RWPE2 (cell line): ENCODE results near the gene SLC24A3.

ENCODE experiments used
- ATAC-seq: fragments of 200-7000 bp; cut with Tn5 transposase; 3 replicates; pipeline ENCODE4 v1.9.1; 2021; ENCODE audit warnings: low read depth
- DNase-seq: peaks from one replicate; pipeline ENCODE4 v3.0.0-alpha.2; 2020; ENCODE audit warnings: low spot score
- H3K27ac ChIP-seq: fragments of 450-650 bp; 2 replicates; pipeline ENCODE4 v1.5.1; 2017; ENCODE audit warnings: mild to moderate bottlenecking; ENCODE audit not compliant: poor library complexity, severe bottlenecking
- H3K27me3 ChIP-seq: fragments of 250-450 bp; sonication (Bioruptor Pico); 2 replicates; pipeline ENCODE4 v1.5.1; 2021; ENCODE audit warnings: mild to moderate bottlenecking, moderate library complexity; ENCODE audit not compliant: insufficient read depth, poor library complexity, severe bottlenecking
- H3K36me3 ChIP-seq: fragments of 250-450 bp; sonication (Bioruptor Pico); 2 replicates; pipeline ENCODE4 v1.5.1; 2020; ENCODE audit warnings: low read depth, mild to moderate bottlenecking, moderate library complexity
- H3K4me1 ChIP-seq: fragments of 250-450 bp; sonication (Bioruptor Pico); 2 replicates; pipeline ENCODE4 v1.5.1; 2021; ENCODE audit warnings: mild to moderate bottlenecking, moderate library complexity; ENCODE audit not compliant: insufficient read depth, poor library complexity, severe bottlenecking
- H3K4me3 ChIP-seq: fragments of 250-450 bp; sonication (Bioruptor Pico); 2 replicates; pipeline ENCODE4 v1.5.1; 2021; ENCODE audit warnings: mild to moderate bottlenecking, moderate library complexity; ENCODE audit not compliant: severe bottlenecking
- H3K9me3 ChIP-seq: fragments of 250-450 bp; sonication (Bioruptor Pico); 2 replicates; pipeline ENCODE4 v1.5.1; 2021; ENCODE audit warnings: mild to moderate bottlenecking, moderate library complexity; ENCODE audit not compliant: severe bottlenecking
- TF ChIP-seq, protein P1 (sequence below): fragments of 450-650 bp; IDR thresholded peaks from one replicate; pipeline ENCODE4 v1.5.1; 2017; ENCODE audit warnings: mild to moderate bottlenecking, moderate library complexity; ENCODE audit not compliant: poor library complexity, severe bottlenecking

Gene SLC24A3

DNA sequence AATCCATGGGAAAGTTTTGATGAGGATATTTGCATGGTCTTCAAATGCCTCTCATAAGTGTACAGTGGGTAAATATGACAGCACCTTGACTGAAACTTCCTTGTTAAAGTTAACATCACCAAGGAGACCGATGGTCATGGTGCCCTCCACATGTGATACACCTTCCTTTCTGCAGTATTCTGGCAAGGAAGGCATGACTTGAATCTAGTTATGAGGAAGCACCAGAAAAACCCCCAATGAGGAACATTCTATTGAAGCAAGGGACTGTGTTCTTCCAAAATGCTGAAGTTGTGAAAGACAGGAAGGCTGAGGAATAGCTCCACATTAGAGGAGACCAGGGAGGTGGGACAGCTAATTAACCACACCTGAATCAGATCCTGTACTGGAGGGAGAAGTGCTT, 118.3 kb downstream of the SLC24A3 start:
- Histone ChIP-seq H3K36me3 (no peaks in the 10 kb centered on the region), H3K27me3 (peaks cover 6% of the 10 kb centered on the region), H3K27ac (no peak overlapping the region), H3K4me1 (no peaks in the 10 kb centered on the region), H3K4me3 (no peak overlapping the region), H3K9me3 (no peaks in the 10 kb centered on the region)
- no peak for ATAC-seq
- no peak for DNase-seq
- TF ChIP-seq, protein P1, sequence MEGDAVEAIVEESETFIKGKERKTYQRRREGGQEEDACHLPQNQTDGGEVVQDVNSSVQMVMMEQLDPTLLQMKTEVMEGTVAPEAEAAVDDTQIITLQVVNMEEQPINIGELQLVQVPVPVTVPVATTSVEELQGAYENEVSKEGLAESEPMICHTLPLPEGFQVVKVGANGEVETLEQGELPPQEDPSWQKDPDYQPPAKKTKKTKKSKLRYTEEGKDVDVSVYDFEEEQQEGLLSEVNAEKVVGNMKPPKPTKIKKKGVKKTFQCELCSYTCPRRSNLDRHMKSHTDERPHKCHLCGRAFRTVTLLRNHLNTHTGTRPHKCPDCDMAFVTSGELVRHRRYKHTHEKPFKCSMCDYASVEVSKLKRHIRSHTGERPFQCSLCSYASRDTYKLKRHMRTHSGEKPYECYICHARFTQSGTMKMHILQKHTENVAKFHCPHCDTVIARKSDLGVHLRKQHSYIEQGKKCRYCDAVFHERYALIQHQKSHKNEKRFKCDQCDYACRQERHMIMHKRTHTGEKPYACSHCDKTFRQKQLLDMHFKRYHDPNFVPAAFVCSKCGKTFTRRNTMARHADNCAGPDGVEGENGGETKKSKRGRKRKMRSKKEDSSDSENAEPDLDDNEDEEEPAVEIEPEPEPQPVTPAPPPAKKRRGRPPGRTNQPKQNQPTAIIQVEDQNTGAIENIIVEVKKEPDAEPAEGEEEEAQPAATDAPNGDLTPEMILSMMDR, result no peak

DNA sequence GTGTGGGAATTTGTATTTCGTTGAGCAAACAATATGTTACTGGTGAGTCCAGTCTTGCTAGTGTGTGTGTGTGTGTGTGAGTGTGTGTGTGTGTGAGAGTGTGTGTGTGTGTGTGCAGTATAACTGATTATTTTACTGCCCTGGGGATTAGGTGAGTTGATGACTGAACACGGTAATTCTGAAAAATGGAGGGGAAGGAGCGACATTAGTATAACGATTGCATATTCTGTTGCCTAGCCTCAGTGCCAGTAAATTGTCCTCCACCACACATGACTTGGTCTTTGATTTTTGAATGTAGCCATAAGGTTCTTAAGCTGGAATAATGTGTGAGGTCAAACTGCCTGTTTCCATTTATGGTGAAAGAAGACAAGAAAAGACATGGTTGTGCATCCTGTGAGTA, 121.1 kb downstream of the SLC24A3 start:
- no peaks in the 10 kb centered on the region for H3K4me1 ChIP-seq
- TF ChIP-seq, protein P1, result no peak
- no peak overlapping the region for H3K4me3 ChIP-seq
- H3K9me3 ChIP-seq, result no peaks in the 10 kb centered on the region
- no peak overlapping the region for H3K27ac ChIP-seq
- ATAC-seq (no peak), DNase-seq (no peak)
- H3K27me3 ChIP-seq, result peaks cover 6% of the 10 kb centered on the region
- no peaks in the 10 kb centered on the region for H3K36me3 ChIP-seq

DNA sequence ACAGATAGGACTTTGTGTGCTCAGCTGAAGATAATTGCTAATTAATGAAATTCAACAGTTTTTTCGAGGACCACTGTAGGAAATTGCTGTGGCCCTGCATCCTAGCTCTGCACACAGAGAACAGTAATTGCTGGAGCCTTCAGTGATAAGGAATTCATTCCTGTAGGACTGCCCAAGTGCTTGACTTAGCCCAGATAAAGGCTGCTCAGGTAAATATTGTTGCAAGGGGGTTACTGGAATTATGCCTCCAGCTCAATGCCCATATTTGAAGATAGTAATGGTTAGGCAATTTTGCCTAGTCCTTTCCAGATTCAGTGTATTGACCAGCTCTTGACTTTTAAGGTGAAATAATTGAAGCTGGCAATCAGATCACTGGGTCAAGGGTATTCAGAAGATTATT, 122.9 kb downstream of the SLC24A3 start:
- no peaks in the 10 kb centered on the region for H3K9me3 ChIP-seq
- TF ChIP-seq, protein P1, result no peak
- H3K27me3 ChIP-seq, result peaks cover 5% of the 10 kb centered on the region
- no peak overlapping the region for H3K4me3 ChIP-seq
- DNase-seq (no peak), ATAC-seq (no peak)
- H3K36me3 ChIP-seq, result no peaks in the 10 kb centered on the region
- H3K4me1 ChIP-seq, result no peaks in the 10 kb centered on the region
- no peak overlapping the region for H3K27ac ChIP-seq

DNA sequence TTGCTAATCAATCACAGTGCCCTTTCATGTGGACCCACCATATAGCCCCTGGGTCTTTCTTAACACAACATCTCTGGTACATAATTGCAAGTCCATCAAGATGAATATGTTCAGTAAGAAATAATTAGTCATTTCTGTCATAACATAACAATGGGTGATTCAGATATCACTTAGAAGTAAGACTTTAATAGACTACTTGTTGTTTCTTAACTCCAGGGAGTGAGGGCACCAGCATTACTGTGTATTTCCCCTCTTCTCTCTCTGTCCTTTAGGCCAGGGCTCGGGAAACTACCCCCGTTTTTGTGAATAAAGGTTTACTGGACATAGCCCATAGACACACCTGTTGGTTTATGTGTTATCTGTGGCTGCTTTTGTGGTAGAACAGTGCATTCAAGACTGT, 123.5 kb downstream of the SLC24A3 start:
- H3K4me3 ChIP-seq, result no peak overlapping the region
- no peak overlapping the region for H3K27ac ChIP-seq
- no peaks in the 10 kb centered on the region for H3K9me3 ChIP-seq
- no peaks in the 10 kb centered on the region for H3K4me1 ChIP-seq
- H3K36me3 ChIP-seq, result no peaks in the 10 kb centered on the region
- H3K27me3 ChIP-seq, result peaks cover 1% of the 10 kb centered on the region
- DNase-seq (no peak), ATAC-seq (no peak)
- TF ChIP-seq, protein P1, result no peak

DNA sequence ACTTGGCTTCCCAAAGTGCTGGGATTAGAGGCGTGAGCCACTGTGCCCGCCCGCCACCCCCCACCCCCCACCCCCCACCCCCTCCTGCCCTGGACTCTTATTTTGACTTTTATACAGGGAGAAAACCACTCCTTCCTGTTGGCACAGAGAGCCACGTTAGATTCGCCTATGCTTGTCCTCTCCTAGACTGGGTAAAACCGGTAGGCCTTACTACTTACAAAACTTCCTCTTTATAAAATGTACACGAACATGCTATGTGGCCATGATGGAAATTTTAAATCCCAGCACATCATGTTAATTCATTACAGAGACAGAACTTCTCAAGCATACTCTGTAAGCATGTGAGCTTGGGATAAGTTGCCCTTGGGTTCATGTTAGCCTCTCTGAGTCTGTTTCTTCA, 124.2 kb downstream of the SLC24A3 start:
- TF ChIP-seq, protein P1, result no peak
- Histone ChIP-seq H3K4me3 (no peak overlapping the region), H3K27ac (no peak overlapping the region), H3K36me3 (no peaks in the 10 kb centered on the region), H3K9me3 (no peaks in the 10 kb centered on the region), H3K4me1 (no peaks in the 10 kb centered on the region), H3K27me3 (no peaks in the 10 kb centered on the region)
- no peak for DNase-seq
- no peak for ATAC-seq
